Keratinocyte (primary cell): Measurements from ENCODE around the gene NDUFB6. TPM values are rescaled to one million over a fixed set of nuclear protein-coding genes. Genes with fewer than 3 reads are reported as not detected.
"Not testable (repeated sequence)": the region's sequence is repeated elsewhere in the genome, so short reads cannot be mapped to it uniquely, and the experiment has no call there.

ENCODE experiments used
- DNase-seq: peaks from one replicate; pipeline ENCODE4 v3.0.0-alpha.2; 2011; ENCODE audit warnings: low read depth, missing footprints, low spot score
- FAIRE-seq: peaks from 2 replicates; lab custom pipeline; 2011; peaks lifted over from hg19 to GRCh38; lab: Jason Lieb, UNC
- H2AFZ ChIP-seq: 2 replicates; pipeline ENCODE4 v1.6.0; 2012; ENCODE audit warnings: low read length, control low read depth, inconsistent platforms; ENCODE audit not compliant: control insufficient read depth
- H3K27ac ChIP-seq: 2 replicates; pipeline ENCODE4 v1.5.1; 2011; ENCODE audit warnings: low read length; ENCODE audit not compliant: control insufficient read depth, insufficient read depth
- H3K27me3 ChIP-seq: 3 replicates; pipeline ENCODE4 v1.6.0; 2011; ENCODE audit warnings: low read length; ENCODE audit not compliant: control insufficient read depth, insufficient read depth; ENCODE audit errors: extremely low read depth
- H3K36me3 ChIP-seq, 2 experiments: 2 replicates in 1 of 2; 3 replicates in 1 of 2; pipeline ENCODE4 v1.5.1; 2011; ENCODE audit warnings: low read length in 2 of 2, mild to moderate bottlenecking in 1 of 2; ENCODE audit not compliant: control insufficient read depth in 2 of 2, insufficient read depth in 2 of 2; ENCODE audit errors: extremely low read depth in 1 of 2
- H3K4me1 ChIP-seq: 3 replicates; pipeline ENCODE4 v1.5.1; 2011; ENCODE audit warnings: low read length; ENCODE audit not compliant: control insufficient read depth, insufficient read depth; ENCODE audit errors: extremely low read depth
- H3K4me2 ChIP-seq: 3 replicates; pipeline ENCODE4 v1.6.0; 2011; ENCODE audit warnings: low read depth, low read length; ENCODE audit not compliant: control insufficient read depth, insufficient read depth; ENCODE audit errors: extremely low read depth
- H3K4me3 ChIP-seq, 3 experiments: fragments of 200-600 bp in 1 of 3; sonication (generic) in 1 of 3; 2 replicates in 2 of 3; 3 replicates in 1 of 3; pipeline ENCODE4 v1.5.1; 2011 to 2016; ENCODE audit warnings: low read length in 3 of 3, mild to moderate bottlenecking in 3 of 3, control low read depth in 2 of 3, inconsistent platforms in 1 of 3, low read depth in 1 of 3, mixed read lengths in 1 of 3, mixed run types in 1 of 3, moderate library complexity in 1 of 3; ENCODE audit not compliant: control insufficient read depth in 2 of 3, insufficient read depth in 2 of 3; ENCODE audit errors: extremely low read depth in 1 of 3
- H3K79me2 ChIP-seq: 2 replicates; pipeline ENCODE4 v1.6.0; 2012; ENCODE audit warnings: low read length; ENCODE audit not compliant: control insufficient read depth, insufficient read depth
- H3K9ac ChIP-seq: 3 replicates; pipeline ENCODE4 v1.6.0; 2011; ENCODE audit warnings: low read length; ENCODE audit not compliant: control insufficient read depth, insufficient read depth; ENCODE audit errors: extremely low read depth
- H3K9me1 ChIP-seq: 3 replicates; pipeline ENCODE4 v1.6.0; 2011; ENCODE audit warnings: low read length; ENCODE audit not compliant: control insufficient read depth, insufficient read depth; ENCODE audit errors: extremely low read depth
- H3K9me3 ChIP-seq: 2 replicates; pipeline ENCODE4 v1.5.1; 2012; ENCODE audit warnings: low read depth, low read length; ENCODE audit not compliant: control insufficient read depth
- H4K20me1 ChIP-seq: 3 replicates; pipeline ENCODE4 v1.6.0; 2011; ENCODE audit warnings: low read length; ENCODE audit not compliant: control insufficient read depth, insufficient read depth; ENCODE audit errors: extremely low read depth
- CTCF ChIP-seq, 3 experiments: IDR thresholded peaks in 1 of 3; conservative IDR thresholded peaks in 1 of 3; optimal IDR thresholded peaks in 1 of 3; 2 replicates in 2 of 3; 3 replicates in 1 of 3; pipeline versions ENCODE3 to v1.5.1; 2011; ENCODE audit warnings: low read length in 3 of 3, mild to moderate bottlenecking in 3 of 3, moderate library complexity in 2 of 3, control low read depth in 1 of 3, inconsistent platforms in 1 of 3; ENCODE audit not compliant: insufficient read depth in 2 of 3; ENCODE audit errors: extremely low read depth in 1 of 3
- EZH2 ChIP-seq: IDR thresholded peaks from one replicate; pipeline ENCODE4 v1.6.1; 2012; ENCODE audit warnings: inconsistent platforms, mild to moderate bottlenecking, low read length, moderate library complexity
- dilution Hi-C: fragments of 300-500 bp; cut with MboI; formaldehyde crosslinking; loops from one replicate; pipeline ENCODE4 v1.7.0; 2020; ENCODE audit warnings: low sequenced_read_pairs; ENCODE audit not compliant: extremely low pct_ligation_motif_present
- polyA plus RNA-seq, 5 experiments: library from polyadenylated mRNA; depleted of rRNA in 3 of 5; stranded (reverse) in 3 of 5; stranded (forward) in 1 of 5; unstranded in 1 of 5; fragments of >200 nt; gene quantifications; 1 replicate in 1 of 5; 2 replicates in 3 of 5; 3 replicates in 1 of 5; pipeline versions ENCODE4 v1.2.1 to v1.2.3, GENCODE V29; 2011 to 2012; ENCODE audit warnings: missing spikeins in 2 of 5, low read depth in 1 of 5, low replicate concordance in 1 of 5

The NDUFB6 gene
- polyA plus RNA-seq, 1 donor (not counting 4 experiments of a cell fraction or from before 2014, with no cell fraction given) = 67.0 TPM

- H3K9me1 ChIP-seq = no peaks in the 10 kb centered on the region
- no peaks in the 10 kb centered on the region for H3K9me3 ChIP-seq
- dilution Hi-C loops = no loop called here
- no peak for DNase-seq
- peak; percentile 69 for FAIRE-seq
- H2AFZ ChIP-seq = peak overlapping the region; percentile 35
- no peaks in the 10 kb centered on the region for H3K27me3 ChIP-seq
- H3K36me3 ChIP-seq = peaks cover 0 to 2% of the 10 kb centered on the region in 2 experiments
- H3K4me3 ChIP-seq = peak overlapping the region; percentile 50 to 78 (median 73)
- TF ChIP-seq CTCF (optimal IDR thresholded peaks at IDR 0.05 in 1 of 3, IDR thresholded peaks at IDR 0.05 in 1 of 3, conservative IDR thresholded peaks at IDR 0.05 in 1 of 3; ENCODE audit: extremely low read depth in 1 of 3, insufficient read depth in 2 of 3, low read length in 3 of 3) (no peak), EZH2 (no peak)
- peak overlapping the region; percentile 76 for H3K27ac ChIP-seq
- peaks cover 57% of the 10 kb centered on the region for H3K79me2 ChIP-seq
- H3K4me2 ChIP-seq = peak overlapping the region; percentile 91
- H3K4me1 ChIP-seq = peaks cover 11% of the 10 kb centered on the region
- H4K20me1 ChIP-seq = no peaks in the 10 kb centered on the region
- H3K9ac ChIP-seq = peak overlapping the region; percentile 78
These were observed 47.9 kb downstream of the NDUFB6 start for GRCh38 chr9:32524892-32525708.

- H3K27me3 ChIP-seq, H3K36me3 ChIP-seq, H2AFZ ChIP-seq, H3K9me1 ChIP-seq, H3K9me3 ChIP-seq, dilution Hi-C loops, FAIRE-seq, H4K20me1 ChIP-seq, DNase-seq, H3K27ac ChIP-seq: not testable (repeated sequence)
- H3K79me2 ChIP-seq = peaks cover 58% of the 10 kb centered on the region
- peaks cover 11% of the 10 kb centered on the region for H3K4me1 ChIP-seq
- H3K4me2 ChIP-seq = peak overlapping the region; percentile 91
- peak overlapping the region; percentile 78 for H3K9ac ChIP-seq
- peak overlapping the region; percentile 50 to 78 (median 73) for H3K4me3 ChIP-seq
These were observed 48.4 kb downstream of the NDUFB6 start for GRCh38 chr9:32524558-32524891.
